Endodermal cell (in vitro differentiated cells): ENCODE data around the gene WDSUB1. TPM values are rescaled to one million over a fixed set of nuclear protein-coding genes. Genes with fewer than 3 reads are reported as not detected.

Experiments used
- DNase-seq: peaks from one replicate; pipeline ENCODE4 v3.0.0-alpha.2; 2017
- H3K27ac ChIP-seq: 2 replicates; pipeline ENCODE4 v1.5.1; 2013; ENCODE audit warnings: mild to moderate bottlenecking, low read depth, low read length, moderate library complexity
- H3K27me3 ChIP-seq: 2 replicates; pipeline ENCODE4 v1.6.1; 2013; ENCODE audit warnings: mild to moderate bottlenecking, low read length, moderate library complexity; ENCODE audit not compliant: insufficient read depth, control insufficient read depth, poor library complexity, severe bottlenecking
- H3K36me3 ChIP-seq: 2 replicates; pipeline ENCODE4 v1.7.0; 2013; ENCODE audit warnings: mild to moderate bottlenecking, low read length, moderate library complexity; ENCODE audit not compliant: control insufficient read depth, insufficient read depth
- H3K4me1 ChIP-seq: one replicate; pipeline ENCODE4 v1.7.0; 2013; ENCODE audit warnings: low read length; ENCODE audit not compliant: control insufficient read depth, insufficient read depth
- H3K4me3 ChIP-seq: 2 replicates; pipeline ENCODE4 v1.5.1; 2013; ENCODE audit warnings: mild to moderate bottlenecking, low read length, moderate library complexity
- H3K9ac ChIP-seq: 2 replicates; pipeline ENCODE4 v1.6.1; 2013; ENCODE audit warnings: mild to moderate bottlenecking, low read length, moderate library complexity; ENCODE audit not compliant: poor library complexity, severe bottlenecking; ENCODE audit errors: extremely low read depth
- H3K9me3 ChIP-seq: 2 replicates; pipeline ENCODE4 v1.6.1; 2013; ENCODE audit warnings: mild to moderate bottlenecking, low read length, moderate library complexity; ENCODE audit not compliant: control insufficient read depth
- H3K27ac Mint-ChIP-seq: 2 replicates; pipeline ENCODE4 v1.8.0; 2020; ENCODE audit warnings: mixed read lengths
- H3K27me3 Mint-ChIP-seq: 2 replicates; pipeline ENCODE4 v1.8.0; 2021; ENCODE audit warnings: mild to moderate bottlenecking, mixed read lengths; ENCODE audit not compliant: insufficient read depth
- H3K36me3 Mint-ChIP-seq: 2 replicates; pipeline ENCODE4 v1.8.0; 2020; ENCODE audit warnings: low read depth, mixed read lengths
- H3K4me1 Mint-ChIP-seq: 2 replicates; pipeline ENCODE4 v1.8.0; 2020; ENCODE audit warnings: mixed read lengths
- H3K4me3 Mint-ChIP-seq: 2 replicates; pipeline ENCODE4 v1.8.0; 2020; ENCODE audit warnings: mild to moderate bottlenecking, moderate library complexity, mixed read lengths
- H3K9me3 Mint-ChIP-seq: 2 replicates; pipeline ENCODE4 v1.8.0; 2020; ENCODE audit warnings: mild to moderate bottlenecking, mixed read lengths
- CTCF ChIP-seq: fragments of 200-600 bp; sonication (generic); conservative IDR thresholded peaks from 2 replicates; pipeline ENCODE4 v1.5.0; 2021; ENCODE audit warnings: antibody characterized with exemption, mild to moderate bottlenecking
- WGBS, 2 experiments: methylation state at CpG; one replicate each; pipeline versions ENCODE4 v1.1.5 to v1.1.7; 2013; ENCODE audit warnings: missing lambda C conversion rate in 2 of 2, mixed read lengths in 1 of 2; ENCODE audit not compliant: insufficient coverage in 1 of 2, insufficient read length in 1 of 2; 5-methylcytosine and 5-hydroxymethylcytosine counted together
- total RNA-seq, 2 donors: library from RNA; stranded (reverse); fragmentation: NEBNext Ultra II Directional in 1 of 2; extraction: Animal tissue kit (Norgen Biotek cat#: 25700) in 1 of 2; gene quantifications; 2 replicates in 1 of 2; 3 replicates in 1 of 2; pipeline ENCODE4 v1.2.1, GENCODE V29; 2021

Gene WDSUB1
- total RNA-seq, 2 donors from 2014 or later = 10.7 to 14.7 TPM

GRCh38 chr2:159225025-159226016, 61.2 kb downstream of the WDSUB1 start:
- Histone ChIP-seq H3K27me3 (no peaks in the 10 kb centered on the region), H3K27ac (no peak overlapping the region), H3K4me3 (no peak overlapping the region), H3K36me3 (peaks cover 94% of the 10 kb centered on the region), H3K9me3 (no peaks in the 10 kb centered on the region), H3K9ac (no peak overlapping the region), H3K4me1 (no peaks in the 10 kb centered on the region)
- WGBS, 2 experiments = 92 to 96% methylated on average over 11 to 26 of the region's 26 CpGs
- Mint-ChIP-seq H3K36me3 (peaks cover 21% of the 10 kb centered on the region), H3K27ac (peak overlapping the region; percentile 44), H3K4me3 (no peak overlapping the region), H3K4me1 (no peaks in the 10 kb centered on the region), H3K27me3 (no peaks in the 10 kb centered on the region), H3K9me3 (no peaks in the 10 kb centered on the region)
- peak; percentile 41 for DNase-seq
- no peak for TF ChIP-seq CTCF

GRCh38 chr2:159224061-159224813, 62.3 kb downstream of the WDSUB1 start:
- 95 to 97% methylated on average over 11 to 17 of the region's 17 CpGs for WGBS, 2 experiments
- Histone ChIP-seq H3K4me3 (no peak overlapping the region), H3K36me3 (peaks cover 93% of the 10 kb centered on the region), H3K4me1 (no peaks in the 10 kb centered on the region), H3K27ac (no peak overlapping the region), H3K9me3 (no peaks in the 10 kb centered on the region), H3K9ac (no peak overlapping the region), H3K27me3 (no peaks in the 10 kb centered on the region)
- Mint-ChIP-seq H3K27me3 (no peaks in the 10 kb centered on the region), H3K27ac (no peak overlapping the region), H3K9me3 (no peaks in the 10 kb centered on the region), H3K4me3 (no peak overlapping the region), H3K4me1 (no peaks in the 10 kb centered on the region), H3K36me3 (peaks cover 10% of the 10 kb centered on the region)
- DNase-seq = peak; percentile 39
- no peak for TF ChIP-seq CTCF

DNA sequence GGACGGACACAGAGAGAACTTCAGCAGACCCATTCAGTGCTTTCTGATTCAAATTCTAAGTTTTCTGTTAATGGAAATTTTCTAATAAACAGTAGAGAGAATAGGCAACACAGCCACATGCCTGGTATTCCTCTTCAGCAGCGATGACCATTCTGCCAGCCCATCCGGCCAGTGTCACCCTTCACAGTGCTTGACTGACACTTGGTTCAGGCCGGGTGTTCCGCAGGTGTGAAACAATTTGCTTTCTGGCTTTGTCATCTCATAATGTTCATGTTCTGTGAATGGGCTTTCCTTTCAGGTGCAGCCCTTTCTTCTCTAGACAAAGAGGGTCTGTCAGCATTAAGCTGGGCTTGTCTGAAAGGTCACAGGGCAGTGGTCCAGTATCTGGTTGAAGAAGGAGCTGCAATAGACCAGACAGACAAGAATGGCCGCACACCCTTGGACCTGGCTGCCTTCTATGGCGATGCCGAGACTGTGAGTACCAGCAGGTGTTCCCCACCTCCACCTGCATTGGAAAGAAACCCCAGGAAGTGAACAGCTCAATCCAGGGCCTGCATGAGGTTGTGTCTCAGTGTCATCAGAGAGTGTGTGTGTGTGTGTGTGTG, 67.0 kb downstream of the WDSUB1 start:
- no peaks in the 10 kb centered on the region for H3K9me3 Mint-ChIP-seq
- H3K4me1 Mint-ChIP-seq = no peaks in the 10 kb centered on the region
- TF ChIP-seq CTCF = no peak
- Histone ChIP-seq H3K4me3 (no peak overlapping the region), H3K9me3 (no peaks in the 10 kb centered on the region), H3K27ac (no peak overlapping the region), H3K4me1 (no peaks in the 10 kb centered on the region), H3K27me3 (no peaks in the 10 kb centered on the region), H3K9ac (no peak overlapping the region), H3K36me3 (peaks cover 97% of the 10 kb centered on the region)
- H3K4me3 Mint-ChIP-seq = no peak overlapping the region
- peaks cover 13% of the 10 kb centered on the region for H3K36me3 Mint-ChIP-seq
- DNase-seq = peak; percentile 28
- WGBS, 2 experiments = 96 to 98% methylated on average over 6 to 8 of the region's 8 CpGs
- no peak overlapping the region for H3K27ac Mint-ChIP-seq
- H3K27me3 Mint-ChIP-seq = peaks cover under 1% of the 10 kb centered on the region
